GM18517 (cell line): ENCODE results near the gene RANBP9.

Source experiments
- ATAC-seq: cut with Tn5 transposase; IDR thresholded peaks from one replicate; pipeline ENCODE4 v1.9.1; 2021; ENCODE audit warnings: mild to moderate bottlenecking, moderate library complexity; ENCODE audit not compliant: unreplicated experiment

The RANBP9 gene

DNA sequence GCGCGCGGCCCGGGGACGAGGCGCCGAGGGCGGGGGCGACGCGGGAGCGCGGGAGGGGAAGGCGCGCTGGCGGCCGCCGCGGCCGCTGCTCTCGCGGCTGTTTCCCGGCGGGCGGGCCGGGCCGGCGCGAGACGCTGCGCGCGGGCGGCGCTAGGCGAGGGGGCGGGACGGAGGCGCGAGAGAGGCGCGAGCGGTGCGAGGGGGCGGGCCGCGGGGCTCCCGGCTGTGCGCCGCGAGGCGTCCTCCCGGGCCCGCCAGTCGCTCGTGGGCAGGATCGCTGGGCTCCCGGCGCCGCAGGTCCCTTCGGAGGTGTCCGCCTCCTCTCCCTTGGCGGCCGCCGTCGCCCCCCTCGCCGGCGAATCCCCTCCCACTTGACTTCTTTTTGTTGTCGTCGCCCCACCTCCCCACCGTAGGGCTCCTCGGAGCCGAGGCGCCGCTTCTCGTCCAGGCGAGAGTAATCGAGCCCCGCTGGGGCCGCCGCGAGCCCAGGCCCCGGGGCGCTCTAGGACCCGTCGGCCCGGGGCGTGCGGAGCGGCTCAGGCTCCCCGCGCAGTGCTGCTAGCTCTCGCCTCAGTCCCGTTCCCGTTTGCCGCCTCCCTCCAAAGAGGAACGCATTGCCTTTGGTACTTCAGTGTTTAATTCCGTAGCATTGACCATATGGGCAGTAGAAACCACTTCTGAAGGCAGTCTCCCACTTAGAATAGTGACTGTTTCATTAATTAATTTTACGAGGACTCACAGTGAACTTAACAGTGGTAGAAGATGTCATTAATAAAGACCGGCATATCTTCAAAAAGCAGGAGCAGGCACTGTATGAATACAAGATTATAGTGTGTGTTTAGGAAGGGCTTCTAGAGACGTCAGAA is at the start of gene RANBP9:
RANBP9 (minus strand) TSS at position 103 of the 866 bp plus-strand sequence. CDS start 330 bp downstream, outside the sequence.
- ATAC-seq, result peak; percentile 74

DNA sequence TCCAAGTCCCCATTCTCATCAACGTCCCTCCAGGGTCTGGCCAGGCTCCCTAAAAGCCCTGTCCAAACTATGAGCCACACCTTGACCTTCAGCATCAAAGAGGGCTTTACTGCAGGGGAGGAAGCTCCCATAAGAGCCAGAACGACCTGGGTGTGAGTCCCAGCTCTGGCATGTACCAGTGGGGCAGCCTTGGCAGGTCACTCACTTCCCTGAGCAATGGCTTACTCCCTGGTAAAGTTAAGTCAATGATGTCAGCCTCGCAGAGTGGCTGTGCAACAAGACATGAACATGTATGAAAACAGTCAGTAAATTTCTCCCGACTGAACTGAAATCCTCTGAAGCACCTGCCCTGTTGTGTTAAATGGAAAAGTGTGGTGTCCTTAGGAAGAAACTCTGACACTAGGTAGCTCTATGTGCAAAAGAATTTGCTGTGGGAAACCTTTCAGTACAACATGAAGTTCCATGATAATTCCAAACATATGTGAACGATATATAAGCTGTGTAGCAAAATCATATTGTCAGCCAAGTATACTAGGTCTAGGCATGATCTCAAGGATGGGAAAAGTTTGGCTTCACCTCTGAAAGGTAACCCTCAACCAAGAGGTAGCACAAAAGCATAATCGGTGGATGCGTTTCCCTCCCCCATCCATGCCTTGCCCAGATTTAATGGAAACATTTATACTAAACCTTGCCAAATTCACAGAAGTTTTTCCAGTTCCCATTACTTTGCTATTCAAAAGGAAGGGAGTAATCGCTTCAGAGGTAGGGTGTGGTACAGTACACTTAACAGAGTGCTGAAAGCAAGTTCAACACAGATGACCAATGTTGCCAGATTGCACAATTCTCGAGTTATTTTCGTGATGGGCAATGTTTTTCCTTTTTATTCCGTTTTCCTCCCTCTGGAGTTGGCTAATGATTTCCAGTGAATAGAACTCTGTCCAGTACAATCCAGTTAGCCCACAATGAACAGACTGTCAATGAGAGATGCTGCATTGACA is 49.0 kb upstream of the RANBP9 start:
- ATAC-seq, result no peak

- no peak for ATAC-seq
Observed at GRCh38 chr6:13759025-13759424, 47.4 kb upstream of the RANBP9 start.

DNA sequence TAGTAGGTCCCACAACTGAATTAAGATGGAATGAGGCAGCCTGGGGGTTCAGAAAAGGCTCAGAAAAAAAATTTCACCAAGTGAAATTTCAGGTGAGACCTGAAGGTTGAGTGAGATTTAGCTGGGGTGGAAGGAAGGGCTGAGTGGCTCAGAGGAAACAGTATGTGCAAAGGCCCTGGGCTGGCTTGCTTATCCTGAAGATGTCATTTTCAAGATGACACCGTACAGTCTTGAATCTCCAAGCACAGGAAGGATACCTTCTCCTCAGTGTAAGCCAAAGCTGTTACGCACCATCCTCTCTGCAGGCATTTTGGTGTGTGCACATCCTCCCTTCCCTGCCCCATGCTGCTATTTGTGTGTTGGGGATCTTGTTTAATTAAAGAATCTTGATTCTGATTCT is 43.0 kb upstream of the RANBP9 start:
- ATAC-seq, result no peak

GRCh38 chr6:13743736-13744127 is 32.1 kb upstream of the RANBP9 start:
- ATAC-seq, result no peak

DNA sequence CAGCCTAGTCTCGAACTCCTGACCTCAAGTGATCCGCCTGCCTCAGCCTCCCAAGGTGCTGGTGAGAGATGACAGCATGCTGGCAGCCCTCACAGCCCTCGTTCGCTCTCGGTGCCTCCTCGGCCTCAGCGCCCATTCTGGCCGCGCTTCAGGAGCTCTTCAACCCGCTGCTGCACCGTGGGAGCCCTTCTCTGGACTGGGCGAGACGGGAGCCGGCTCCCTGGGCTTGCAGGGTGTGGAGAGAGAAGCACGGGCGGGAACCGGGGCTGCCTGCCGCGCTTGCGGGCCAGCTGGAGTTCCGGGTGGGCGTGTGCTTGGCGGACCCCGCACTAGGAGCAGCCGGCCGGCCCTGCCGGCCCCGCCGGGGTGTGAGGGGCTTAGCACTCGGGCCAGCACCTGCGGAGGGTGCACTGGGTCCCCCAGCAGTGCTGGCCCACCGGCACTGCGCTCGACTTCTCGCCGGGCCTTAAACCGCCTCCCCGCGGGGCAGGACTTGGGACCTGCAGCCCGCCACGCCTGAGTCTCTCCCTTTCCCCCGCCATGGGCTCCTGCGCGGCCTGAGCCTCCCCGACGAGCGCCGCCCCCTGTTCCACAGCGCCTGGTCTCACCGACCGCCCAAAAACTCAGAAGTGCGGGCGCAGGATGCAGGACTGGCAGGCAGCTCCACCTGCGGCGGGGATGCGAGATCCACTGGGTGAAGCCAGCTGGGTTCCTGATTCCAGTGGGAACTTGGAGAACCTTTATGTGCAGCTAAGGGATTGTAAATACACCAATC is 31.5 kb upstream of the RANBP9 start:
- ATAC-seq, result no peak

GRCh38 chr6:13741365-13741764 is 29.7 kb upstream of the RANBP9 start:
- no peak for ATAC-seq

DNA sequence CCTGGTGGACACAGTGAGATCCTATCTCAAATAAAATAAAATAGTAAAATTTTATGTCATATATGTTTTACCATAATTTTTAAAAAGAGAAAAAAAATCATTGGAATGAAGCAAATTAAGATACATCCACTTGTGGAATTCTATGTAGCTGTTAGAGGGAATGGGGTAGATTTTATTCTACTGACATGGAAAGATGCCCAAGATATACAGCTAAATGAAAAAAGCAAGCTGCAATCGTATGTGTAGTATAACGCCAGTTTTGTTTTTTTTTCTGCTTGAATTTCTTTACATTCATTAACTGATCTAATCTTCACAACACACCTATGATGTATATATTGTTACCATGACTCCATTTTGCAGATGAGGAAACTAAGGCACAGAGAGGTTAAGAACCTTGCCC is 23.4 kb upstream of the RANBP9 start:
- ATAC-seq, result no peak

- ATAC-seq, result no peak
Observed at GRCh38 chr6:13733178-13733887, 21.7 kb upstream of the RANBP9 start.

GRCh38 chr6:13730704-13731103 is 19.1 kb upstream of the RANBP9 start:
- ATAC-seq, result no peak

- ATAC-seq, result no peak
Observed at GRCh38 chr6:13729891-13730290, 18.3 kb upstream of the RANBP9 start.

DNA sequence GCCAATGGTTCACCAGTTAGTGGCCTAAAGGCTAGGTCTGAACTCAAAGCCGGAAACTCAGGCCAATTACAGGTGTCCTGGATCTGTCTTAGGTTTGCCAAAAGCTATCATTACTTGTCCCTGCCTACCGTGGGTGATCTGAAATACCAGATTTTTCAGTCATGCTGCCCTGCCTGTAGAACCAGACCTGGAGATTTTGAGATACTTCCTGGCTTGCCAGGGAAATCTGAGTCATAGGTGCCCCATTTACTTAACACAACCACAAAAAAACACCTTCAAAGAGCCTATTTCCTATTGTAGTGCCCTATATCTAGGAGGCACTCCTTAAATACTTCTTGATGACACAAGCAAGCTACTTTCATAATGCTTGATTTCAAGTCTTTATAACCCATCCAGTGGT is 13.9 kb upstream of the RANBP9 start:
- no peak for ATAC-seq

DNA sequence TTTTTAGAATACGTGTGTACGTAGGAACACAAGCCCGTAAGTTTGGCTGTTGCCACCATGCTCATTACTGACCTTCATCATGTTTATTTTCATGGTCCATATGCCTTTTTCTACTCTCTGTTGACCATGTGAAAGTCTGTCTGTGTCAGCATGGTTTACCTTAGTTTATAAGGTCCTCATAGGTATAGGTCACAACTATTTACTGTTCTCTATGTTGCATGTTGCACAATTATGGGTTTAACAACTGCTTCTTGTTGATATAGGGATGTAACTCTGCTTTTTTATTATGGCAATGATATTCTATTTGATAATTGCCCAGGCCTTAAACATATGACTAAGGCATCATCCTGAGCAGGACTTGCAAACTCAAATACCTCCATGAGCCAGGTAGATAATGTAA is 13.4 kb upstream of the RANBP9 start:
- ATAC-seq, result no peak

- ATAC-seq, result no peak
Observed at GRCh38 chr6:13724182-13724581, 12.5 kb upstream of the RANBP9 start.

- ATAC-seq, result no peak
Observed at GRCh38 chr6:13722880-13723279, 11.2 kb upstream of the RANBP9 start.

GRCh38 chr6:13718123-13718458 is 6.5 kb upstream of the RANBP9 start:
- no peak for ATAC-seq

- ATAC-seq, result no peak
Observed at GRCh38 chr6:13716955-13717295, 5.3 kb upstream of the RANBP9 start.

- ATAC-seq, result no peak
Observed at GRCh38 chr6:13716225-13716954, 4.8 kb upstream of the RANBP9 start.

- ATAC-seq, result no peak
Observed at GRCh38 chr6:13715444-13715883, 3.8 kb upstream of the RANBP9 start.

DNA sequence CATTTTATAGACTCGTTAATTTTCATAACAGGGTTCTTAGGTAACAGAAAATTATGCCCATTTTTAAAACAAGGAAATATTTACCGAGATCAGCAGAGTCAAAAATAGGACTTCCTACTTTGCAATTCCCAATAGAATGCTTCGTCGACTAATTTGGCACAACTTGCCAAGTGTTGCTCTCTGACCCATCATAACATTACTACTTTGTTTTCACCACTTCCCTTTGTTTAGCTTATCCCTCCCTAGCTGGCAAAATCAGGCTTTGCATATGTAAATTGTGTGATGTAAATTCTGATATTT is 914 bp upstream of the RANBP9 start:
- ATAC-seq, result no peak
